ENCODE results near the gene ACSL6.

ACSL6 gene

DNA sequence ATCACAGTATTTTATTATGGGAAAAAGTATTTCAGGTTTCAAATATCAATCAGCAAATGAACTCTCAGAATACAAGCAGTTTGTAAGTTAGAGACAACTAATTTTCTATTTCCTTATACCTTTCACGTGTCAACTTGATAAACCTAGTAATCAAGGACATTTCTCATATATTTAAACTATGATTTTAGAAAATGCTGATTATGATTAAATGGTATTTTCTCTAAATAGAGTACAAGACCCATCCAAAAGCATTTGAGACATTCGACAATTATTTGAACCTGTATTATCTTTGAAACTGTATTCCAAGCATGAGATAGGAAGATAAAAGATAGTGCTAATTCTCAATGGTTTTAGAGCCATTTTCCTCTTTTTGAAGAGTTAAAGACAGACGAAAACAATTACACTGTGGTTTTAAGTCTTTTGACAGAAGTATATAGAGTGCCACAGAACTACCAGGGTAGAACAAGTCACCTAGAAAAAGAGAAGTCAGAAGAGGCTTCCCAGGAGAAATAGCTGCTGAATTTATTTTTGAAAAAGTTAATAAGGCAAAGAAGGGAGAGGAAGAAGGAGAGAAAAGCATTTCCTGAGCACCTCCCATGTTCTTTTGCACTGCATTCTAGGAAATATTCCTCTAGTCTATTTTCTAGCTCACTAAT lies 71.6 kb downstream of the ACSL6 start:
- H3K27ac ChIP-seq (ENCODE audit: low read depth, low read length): no peak overlapping the region
- TF ChIP-seq, protein P1, sequence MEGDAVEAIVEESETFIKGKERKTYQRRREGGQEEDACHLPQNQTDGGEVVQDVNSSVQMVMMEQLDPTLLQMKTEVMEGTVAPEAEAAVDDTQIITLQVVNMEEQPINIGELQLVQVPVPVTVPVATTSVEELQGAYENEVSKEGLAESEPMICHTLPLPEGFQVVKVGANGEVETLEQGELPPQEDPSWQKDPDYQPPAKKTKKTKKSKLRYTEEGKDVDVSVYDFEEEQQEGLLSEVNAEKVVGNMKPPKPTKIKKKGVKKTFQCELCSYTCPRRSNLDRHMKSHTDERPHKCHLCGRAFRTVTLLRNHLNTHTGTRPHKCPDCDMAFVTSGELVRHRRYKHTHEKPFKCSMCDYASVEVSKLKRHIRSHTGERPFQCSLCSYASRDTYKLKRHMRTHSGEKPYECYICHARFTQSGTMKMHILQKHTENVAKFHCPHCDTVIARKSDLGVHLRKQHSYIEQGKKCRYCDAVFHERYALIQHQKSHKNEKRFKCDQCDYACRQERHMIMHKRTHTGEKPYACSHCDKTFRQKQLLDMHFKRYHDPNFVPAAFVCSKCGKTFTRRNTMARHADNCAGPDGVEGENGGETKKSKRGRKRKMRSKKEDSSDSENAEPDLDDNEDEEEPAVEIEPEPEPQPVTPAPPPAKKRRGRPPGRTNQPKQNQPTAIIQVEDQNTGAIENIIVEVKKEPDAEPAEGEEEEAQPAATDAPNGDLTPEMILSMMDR (IDR thresholded peaks at IDR 0.05; ENCODE audit: low read depth, low read length, poor library complexity, severe bottlenecking): no peak
- TF ChIP-seq EZH2phosphoT487 (IDR thresholded peaks at IDR 0.05; ENCODE audit: borderline replicate concordance, low read length): no peak
- H3K27me3 ChIP-seq (ENCODE audit: control insufficient read depth, low read length): peaks cover 19% of the 10 kb centered on the region
- no peaks in the 10 kb centered on the region for H3F3A ChIP-seq (ENCODE audit: control insufficient read depth, insufficient read depth)
- H3K9me2 ChIP-seq (replicated peaks; ENCODE audit: control insufficient read depth, low read length): no peaks in the 10 kb centered on the region
- no peaks in the 10 kb centered on the region for H3K4me1 ChIP-seq (ENCODE audit: control insufficient read depth, low read length)
- no peak overlapping the region for H3K4me2 ChIP-seq (ENCODE audit: low read length)
- no peaks in the 10 kb centered on the region for H4K20me1 ChIP-seq (ENCODE audit: control insufficient read depth, insufficient read depth, low read depth, low read length)
- H3K9me3 ChIP-seq (ENCODE audit: control insufficient read depth, insufficient read depth, low read length): no peaks in the 10 kb centered on the region
- H3K36me3 ChIP-seq (ENCODE audit: control insufficient read depth, low read length): no peaks in the 10 kb centered on the region
- no peak overlapping the region for H3K4me3 ChIP-seq (ENCODE audit: low read length)
- H3K79me2 ChIP-seq (ENCODE audit: control insufficient read depth, low read length): no peaks in the 10 kb centered on the region

DNA sequence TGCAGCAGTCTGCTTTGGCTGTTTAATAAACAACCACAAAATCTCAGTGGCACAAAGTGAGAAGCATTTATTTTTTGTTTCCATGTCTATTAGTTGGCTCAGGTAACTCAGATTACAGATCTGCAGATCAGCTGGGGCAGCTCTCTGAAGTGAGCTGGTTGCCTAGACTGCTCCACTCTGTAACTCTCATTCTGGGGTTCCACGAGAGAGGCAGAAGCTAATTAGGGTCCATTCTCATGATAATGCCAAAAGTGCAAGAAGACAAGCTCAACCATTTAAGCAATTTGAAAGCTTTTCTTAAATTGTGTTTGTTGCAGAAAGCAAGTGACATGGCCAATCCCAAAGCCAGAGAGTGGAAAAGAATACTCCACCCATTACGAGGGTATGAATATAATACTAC lies 79.2 kb downstream of the ACSL6 start:
- H3K4me2 ChIP-seq (ENCODE audit: low read length): no peak overlapping the region
- no peak overlapping the region for H3K27ac ChIP-seq (ENCODE audit: low read depth, low read length)
- H3K27me3 ChIP-seq (ENCODE audit: control insufficient read depth, low read length): peaks cover 10% of the 10 kb centered on the region
- H3K4me1 ChIP-seq (ENCODE audit: control insufficient read depth, low read length): no peaks in the 10 kb centered on the region
- no peaks in the 10 kb centered on the region for H3F3A ChIP-seq (ENCODE audit: control insufficient read depth, insufficient read depth)
- H3K9me2 ChIP-seq (replicated peaks; ENCODE audit: control insufficient read depth, low read length): no peaks in the 10 kb centered on the region
- H3K36me3 ChIP-seq (ENCODE audit: control insufficient read depth, low read length): no peaks in the 10 kb centered on the region
- no peak overlapping the region for H3K4me3 ChIP-seq (ENCODE audit: low read length)
- H3K79me2 ChIP-seq (ENCODE audit: control insufficient read depth, low read length): no peaks in the 10 kb centered on the region
- TF ChIP-seq, protein P1 (IDR thresholded peaks at IDR 0.05; ENCODE audit: low read depth, low read length, poor library complexity, severe bottlenecking): no peak
- no peak for TF ChIP-seq EZH2phosphoT487 (IDR thresholded peaks at IDR 0.05; ENCODE audit: borderline replicate concordance, low read length)
- no peaks in the 10 kb centered on the region for H4K20me1 ChIP-seq (ENCODE audit: control insufficient read depth, insufficient read depth, low read depth, low read length)
- no peaks in the 10 kb centered on the region for H3K9me3 ChIP-seq (ENCODE audit: control insufficient read depth, insufficient read depth, low read length)

DNA sequence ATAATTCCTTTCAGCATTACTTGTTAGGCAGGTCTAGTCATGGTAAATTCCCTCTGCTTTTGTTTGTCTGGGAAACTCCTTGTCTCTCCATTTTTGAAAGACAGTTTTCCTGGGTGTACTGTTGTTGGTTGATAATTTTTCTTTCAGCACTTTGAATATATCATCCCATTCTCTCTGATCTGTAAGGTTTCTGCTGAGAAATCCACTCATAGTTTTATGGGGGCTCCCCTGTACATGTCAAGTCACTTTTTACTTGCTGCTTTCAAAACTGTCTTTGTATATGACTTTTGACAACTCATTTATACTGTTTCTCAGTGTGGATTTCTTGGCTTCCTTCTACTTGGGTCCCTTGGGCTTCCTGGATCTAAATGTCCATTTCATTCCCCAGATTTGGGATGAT lies 82.5 kb downstream of the ACSL6 start:
- TF ChIP-seq EZH2phosphoT487 (IDR thresholded peaks at IDR 0.05; ENCODE audit: borderline replicate concordance, low read length): no peak
- TF ChIP-seq, protein P1 (IDR thresholded peaks at IDR 0.05; ENCODE audit: low read depth, low read length, poor library complexity, severe bottlenecking): no peak
- Histone ChIP-seq H3K9me2 (replicated peaks; ENCODE audit: control insufficient read depth, low read length) (no peaks in the 10 kb centered on the region), H3K27ac (ENCODE audit: low read depth, low read length) (no peak overlapping the region), H3K9me3 (ENCODE audit: control insufficient read depth, insufficient read depth, low read length) (0 out of 2 replicates have a peak, but pooled peaks cover 3% of the 10 kb centered on the region), H3K79me2 (ENCODE audit: control insufficient read depth, low read length) (no peaks in the 10 kb centered on the region), H3K4me3 (ENCODE audit: low read length) (no peak overlapping the region), H3F3A (ENCODE audit: control insufficient read depth, insufficient read depth) (no peaks in the 10 kb centered on the region), H3K4me1 (ENCODE audit: control insufficient read depth, low read length) (no peaks in the 10 kb centered on the region), H3K36me3 (ENCODE audit: control insufficient read depth, low read length) (no peaks in the 10 kb centered on the region), H4K20me1 (ENCODE audit: control insufficient read depth, insufficient read depth, low read depth, low read length) (no peaks in the 10 kb centered on the region), H3K27me3 (ENCODE audit: control insufficient read depth, low read length) (peaks cover 4% of the 10 kb centered on the region; the same call in 1 of the 2 replicates), H3K4me2 (ENCODE audit: low read length) (no peak overlapping the region)
